ENCODE results near the gene APOM.

APOM gene

DNA sequence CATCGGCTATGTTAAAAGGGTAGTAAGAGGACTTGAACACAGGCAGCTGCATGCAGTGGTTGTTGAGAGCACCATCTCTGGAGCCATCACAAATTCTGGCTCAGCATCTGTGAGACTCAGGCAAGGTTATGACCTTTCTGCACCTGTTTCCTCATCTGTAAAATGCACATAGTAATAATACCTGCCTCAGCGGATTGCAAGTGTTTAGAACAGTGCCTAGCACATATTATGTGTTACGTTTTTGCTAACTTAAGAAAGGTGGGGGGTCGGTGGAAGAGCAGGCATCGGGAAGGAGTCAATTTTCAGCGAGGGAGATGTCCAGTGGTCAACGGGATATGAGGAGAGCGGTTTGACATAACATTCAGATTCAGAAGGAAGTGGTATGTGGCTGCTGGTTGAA, 22.3 kb downstream of the APOM start:
- no peak for DNase-seq (ENCODE audit: extremely low read depth, low read depth)
- TF ChIP-seq, protein P1, sequence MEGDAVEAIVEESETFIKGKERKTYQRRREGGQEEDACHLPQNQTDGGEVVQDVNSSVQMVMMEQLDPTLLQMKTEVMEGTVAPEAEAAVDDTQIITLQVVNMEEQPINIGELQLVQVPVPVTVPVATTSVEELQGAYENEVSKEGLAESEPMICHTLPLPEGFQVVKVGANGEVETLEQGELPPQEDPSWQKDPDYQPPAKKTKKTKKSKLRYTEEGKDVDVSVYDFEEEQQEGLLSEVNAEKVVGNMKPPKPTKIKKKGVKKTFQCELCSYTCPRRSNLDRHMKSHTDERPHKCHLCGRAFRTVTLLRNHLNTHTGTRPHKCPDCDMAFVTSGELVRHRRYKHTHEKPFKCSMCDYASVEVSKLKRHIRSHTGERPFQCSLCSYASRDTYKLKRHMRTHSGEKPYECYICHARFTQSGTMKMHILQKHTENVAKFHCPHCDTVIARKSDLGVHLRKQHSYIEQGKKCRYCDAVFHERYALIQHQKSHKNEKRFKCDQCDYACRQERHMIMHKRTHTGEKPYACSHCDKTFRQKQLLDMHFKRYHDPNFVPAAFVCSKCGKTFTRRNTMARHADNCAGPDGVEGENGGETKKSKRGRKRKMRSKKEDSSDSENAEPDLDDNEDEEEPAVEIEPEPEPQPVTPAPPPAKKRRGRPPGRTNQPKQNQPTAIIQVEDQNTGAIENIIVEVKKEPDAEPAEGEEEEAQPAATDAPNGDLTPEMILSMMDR (IDR thresholded peaks at IDR 0.05; ENCODE audit: low read depth, low read length), result no peak

DNA sequence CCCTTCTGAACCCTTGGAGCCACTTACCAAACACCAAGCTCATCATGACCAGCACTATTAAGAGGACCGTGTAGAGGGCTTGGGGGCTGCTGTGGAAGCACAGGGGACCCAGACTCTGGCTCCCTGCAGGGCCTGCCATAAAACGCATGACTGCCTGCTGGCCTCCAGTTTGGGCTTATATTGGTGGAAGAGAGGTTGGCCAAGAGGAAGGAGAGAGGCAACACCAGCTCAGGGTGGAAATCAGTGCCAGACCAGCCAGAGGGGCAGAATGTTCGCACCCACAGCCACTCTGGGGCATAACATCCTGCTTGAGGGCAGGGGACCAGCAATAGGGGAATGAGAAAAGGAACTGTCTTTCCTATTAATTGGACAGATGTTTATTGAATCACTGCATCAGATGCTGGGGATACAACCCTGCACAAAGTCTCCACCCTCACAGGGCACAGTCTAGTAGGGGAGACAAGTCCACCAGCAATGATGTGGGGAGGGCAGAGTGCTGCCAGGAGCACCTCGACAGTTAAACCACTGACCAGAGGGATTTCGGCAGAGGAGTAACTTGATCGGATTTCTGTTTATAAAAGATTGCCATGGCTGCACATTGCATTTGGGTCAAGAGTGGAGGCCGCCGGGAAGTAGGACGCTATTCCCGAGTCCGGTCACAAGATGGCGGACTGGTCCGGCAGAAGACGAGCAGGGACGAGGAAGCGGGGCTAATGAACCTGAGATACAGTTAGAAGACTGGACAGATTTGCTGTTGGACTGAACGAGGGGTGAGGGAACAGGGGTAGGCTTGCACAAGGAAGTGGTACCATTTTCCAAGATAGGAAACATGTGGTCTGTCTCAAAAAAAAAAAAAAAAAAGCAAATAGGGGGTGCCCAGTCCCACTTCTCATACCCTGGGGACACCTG, 24.8 kb downstream of the APOM start, which contains the start of gene LY6G5C:
TSS of gene LY6G5C (minus strand) at position 842 of the 909 bp plus-strand sequence. CDS start at position 148, 694 bp downstream.
- TF ChIP-seq, protein P1 (IDR thresholded peaks at IDR 0.05; ENCODE audit: low read depth, low read length), result peak; percentile 73
- peak; percentile 89 for DNase-seq (ENCODE audit: extremely low read depth, low read depth)

DNA sequence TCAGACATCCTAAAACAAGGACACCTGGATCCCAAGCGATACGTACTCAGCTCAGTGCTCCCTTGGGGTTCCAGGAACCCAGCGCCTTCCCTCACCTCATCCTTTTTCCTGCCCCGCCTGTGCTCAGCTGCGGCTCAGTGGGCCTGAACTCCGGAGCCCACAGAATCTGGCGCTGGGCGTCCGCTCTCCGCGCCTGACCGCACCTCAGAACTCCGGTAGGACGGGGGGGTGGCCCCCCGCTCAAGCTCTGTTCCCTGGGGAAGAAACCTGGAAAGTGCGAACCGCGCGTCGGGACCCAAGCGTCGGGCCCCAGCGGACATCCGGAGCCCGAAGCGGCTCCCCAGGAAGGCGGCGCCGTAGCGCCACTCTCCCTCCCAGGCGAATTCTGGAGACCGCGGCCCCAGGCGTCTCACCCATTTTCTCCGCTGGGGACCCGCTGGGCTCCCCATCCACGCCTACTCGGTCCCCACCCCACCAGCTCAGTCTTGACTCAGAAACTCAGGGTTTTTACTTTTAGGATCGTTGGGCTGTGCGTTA, 25.5 kb downstream of the APOM start:
- TF ChIP-seq, protein P1 (IDR thresholded peaks at IDR 0.05; ENCODE audit: low read depth, low read length), result peak; percentile 26
- DNase-seq (ENCODE audit: extremely low read depth, low read depth), result no peak

DNA sequence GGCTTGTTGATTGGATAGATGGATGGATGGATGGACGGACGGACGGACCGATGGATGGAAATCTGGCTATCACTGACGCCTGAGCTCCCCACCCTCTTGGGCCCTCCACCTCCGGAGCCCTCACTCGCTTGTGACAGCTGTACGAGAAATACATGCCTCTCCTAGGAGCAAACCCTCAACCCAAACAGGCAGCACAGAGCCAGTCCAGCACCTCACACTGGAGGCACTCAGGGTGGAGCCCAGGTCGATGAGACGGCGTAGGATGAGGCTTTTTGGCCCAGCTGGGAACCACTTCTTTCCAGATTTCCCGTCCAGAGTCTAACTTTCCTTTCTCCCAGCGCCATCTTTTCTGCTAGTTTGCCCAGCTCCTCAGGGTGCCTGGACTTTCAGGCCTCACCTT, 27.9 kb downstream of the APOM start:
- TF ChIP-seq, protein P1 (IDR thresholded peaks at IDR 0.05; ENCODE audit: low read depth, low read length), result no peak
- DNase-seq (ENCODE audit: extremely low read depth, low read depth), result no peak

DNA sequence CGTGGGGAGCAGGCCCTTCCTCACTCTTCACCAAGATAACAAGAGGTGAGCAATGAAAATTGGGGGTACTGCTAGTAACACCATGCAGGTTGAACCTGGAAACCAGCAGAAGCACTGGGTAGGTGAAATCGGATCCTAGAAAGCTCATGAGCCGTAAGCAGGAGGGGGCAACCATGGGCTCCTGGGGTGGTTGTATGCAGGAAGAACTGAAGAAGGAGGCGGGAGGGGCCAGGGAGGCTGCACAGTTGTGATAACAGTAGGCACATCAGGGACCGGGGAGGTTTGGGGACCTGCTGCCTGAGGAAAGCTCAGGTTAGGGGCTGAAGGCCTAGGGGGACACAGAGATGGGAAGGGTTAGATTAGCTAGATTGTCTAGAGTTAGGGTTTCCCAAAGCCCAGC, 30.8 kb downstream of the APOM start:
- TF ChIP-seq, protein P1 (IDR thresholded peaks at IDR 0.05; ENCODE audit: low read depth, low read length), result no peak
- DNase-seq (ENCODE audit: extremely low read depth, low read depth), result no peak

DNA sequence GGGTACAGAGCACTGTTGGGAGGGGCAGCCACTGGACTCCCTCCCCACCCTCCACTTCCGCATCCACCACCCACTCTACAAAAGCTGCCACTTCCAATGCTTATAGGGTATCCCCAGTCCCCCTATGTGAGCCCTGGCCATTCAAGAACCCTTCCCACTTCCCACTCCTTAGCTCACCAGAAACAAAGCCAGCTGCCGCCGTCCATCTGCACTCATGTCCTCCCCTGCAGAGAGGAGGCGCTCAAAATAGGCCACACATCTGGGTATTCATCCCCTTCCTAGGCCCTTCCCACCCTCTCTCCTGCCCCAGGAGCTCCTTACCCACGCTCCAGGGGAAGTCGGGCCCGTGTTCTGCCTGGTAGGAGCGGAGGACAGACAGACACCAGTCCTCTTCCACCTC, 31.6 kb downstream of the APOM start:
- TF ChIP-seq, protein P1 (IDR thresholded peaks at IDR 0.05; ENCODE audit: low read depth, low read length), result no peak
- DNase-seq (ENCODE audit: extremely low read depth, low read depth), result no peak
